Anterior cingulate cortex (tissue), 58 donors: ENCODE data around the gene RPS5.
A peak's percentile ranks its signal among the peaks of the same experiment; 100 is the strongest.

Source experiments
- DNase-seq, 58 donors: peaks; one replicate each; lab custom pipeline; 2025; lab: John Stamatoyannopoulos, UW

The RPS5 gene

DNA sequence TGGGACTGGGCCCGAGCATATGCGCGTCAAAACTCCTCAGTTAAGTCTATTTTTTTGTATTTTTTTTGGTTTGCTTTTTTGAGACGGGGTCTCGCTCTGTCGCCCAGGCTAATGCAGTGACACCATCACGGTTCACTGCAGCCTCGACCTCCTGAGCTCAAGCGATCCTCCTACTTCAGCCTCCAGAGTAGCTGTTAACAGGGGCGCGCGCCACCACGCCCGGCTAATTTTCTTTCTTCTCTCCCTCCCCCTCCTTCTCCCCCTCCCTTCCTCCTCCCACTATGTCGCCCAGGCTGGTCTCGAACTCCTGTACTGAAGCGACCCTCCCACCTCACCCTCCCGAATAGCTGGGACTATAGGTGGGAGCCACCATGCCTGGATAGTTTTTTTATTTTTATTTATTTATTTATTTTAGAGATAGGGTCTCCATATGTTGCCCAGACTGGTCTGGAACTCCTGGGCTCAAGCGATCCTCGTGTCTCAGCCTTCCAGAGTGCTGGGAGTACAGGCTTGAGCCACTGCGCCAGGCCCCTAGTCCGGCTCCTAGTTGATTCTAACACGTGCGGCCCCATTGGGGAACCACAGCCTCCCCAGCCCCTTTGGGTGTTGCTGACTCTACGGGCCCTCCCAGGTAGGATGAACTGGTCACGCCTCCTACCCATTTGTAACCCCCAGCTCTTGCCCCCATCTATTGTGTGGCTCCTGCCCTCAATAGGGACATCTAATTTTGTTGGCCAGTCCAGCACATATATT is 5.4 kb upstream of the RPS5 start:
- DNase-seq = no peak

- DNase-seq = no peak
Measured at GRCh38 chr19:58382997-58383603, 4.0 kb upstream of the RPS5 start.

DNA sequence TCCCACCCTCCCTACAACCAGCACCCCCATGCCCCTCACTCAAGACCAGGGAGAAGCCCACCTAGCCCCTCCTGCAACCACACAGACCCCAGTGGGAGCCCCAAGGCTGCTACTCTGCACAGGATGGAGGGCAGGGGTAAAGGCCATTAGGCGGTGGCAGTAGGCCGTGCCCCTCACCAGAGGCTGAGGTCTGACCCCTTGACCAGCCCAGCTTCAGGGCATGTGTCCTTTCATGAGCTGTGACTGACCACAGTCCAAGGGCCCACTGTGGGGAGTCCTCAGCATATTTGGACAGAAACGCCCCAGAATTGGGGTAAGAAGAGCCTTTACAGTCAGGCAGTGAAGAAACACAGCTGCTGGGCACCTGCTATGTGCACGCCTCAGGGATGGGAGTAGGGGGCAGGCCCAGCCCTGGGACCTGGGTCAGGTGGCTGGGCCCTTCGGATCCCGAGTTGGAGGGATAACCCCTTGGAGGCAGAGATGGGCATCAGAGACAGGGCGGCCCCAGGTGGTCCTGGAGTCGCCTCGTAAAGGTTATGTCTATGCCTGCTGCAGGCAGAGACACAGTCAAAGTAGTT is 1.7 kb upstream of the RPS5 start:
- DNase-seq = no peak

DNA sequence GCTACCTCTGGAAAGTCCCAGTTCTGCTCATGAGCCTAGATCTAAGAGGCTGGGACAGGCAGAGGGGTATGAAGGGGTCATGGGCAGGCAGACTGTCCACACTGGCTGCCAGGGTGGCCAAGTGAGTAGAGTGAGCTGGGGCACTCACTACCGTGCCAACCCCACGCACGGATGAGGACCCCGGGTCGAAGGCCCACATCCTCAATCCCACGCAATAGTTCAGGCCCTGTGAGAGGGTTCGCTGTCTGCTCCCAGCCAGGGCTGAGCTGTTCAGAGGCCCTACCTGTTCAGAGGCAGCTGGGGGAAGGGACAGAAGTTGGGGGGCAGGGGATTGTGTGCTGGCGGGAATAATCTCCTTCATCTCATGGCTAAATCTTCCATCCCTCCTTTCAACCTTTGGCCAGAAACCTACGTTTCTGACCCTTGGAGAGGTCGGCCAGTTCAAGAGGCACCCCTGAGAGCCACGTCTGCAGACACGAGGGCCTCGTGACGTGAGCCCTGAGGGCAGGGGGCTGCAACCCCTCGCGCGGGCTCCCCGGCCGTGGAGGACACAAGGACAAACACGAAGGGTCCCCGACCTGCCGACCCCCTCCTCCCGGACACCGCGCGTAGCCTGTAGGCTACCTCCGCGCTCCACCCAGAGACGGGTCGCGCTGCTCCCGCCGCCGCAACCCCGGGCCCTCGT is 1.0 kb upstream of the RPS5 start:
- peak in 2 of 58 donors; percentile 40 to 42 for DNase-seq

- no peak for DNase-seq
Measured at GRCh38 chr19:58387338-58388174, 487 bp downstream of the RPS5 start.

- DNase-seq = no peak
Measured at GRCh38 chr19:58388175-58388526, 1.1 kb downstream of the RPS5 start.

GRCh38 chr19:58392945-58393724 is 6.1 kb downstream of the RPS5 start:
- DNase-seq = no peak

DNA sequence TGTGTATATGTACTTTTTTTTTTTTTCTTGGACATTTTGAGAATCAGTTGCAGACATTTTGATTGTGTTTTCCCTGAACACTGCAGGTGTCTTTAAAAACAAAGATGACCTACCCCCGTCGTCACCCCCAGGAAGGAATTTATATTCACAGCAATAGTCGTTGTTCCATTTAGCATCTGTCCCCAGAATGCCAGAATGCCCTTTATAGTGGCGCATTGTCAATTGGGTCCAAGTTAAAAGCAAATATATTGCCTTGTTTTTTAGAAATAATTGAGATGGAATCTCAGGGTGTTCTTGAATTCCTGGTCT is 6.6 kb downstream of the RPS5 start:
- no peak for DNase-seq

GRCh38 chr19:58394821-58395219 is 7.8 kb downstream of the RPS5 start:
- no peak for DNase-seq

GRCh38 chr19:58395220-58395978 is 8.3 kb downstream of the RPS5 start, which contains the start of gene RNF225:
Gene RNF225, plus strand, starts transcription at chr19:58395656. Its CDS starts 434 bp downstream, at chr19:58396090.
- DNase-seq = no peak

DNA sequence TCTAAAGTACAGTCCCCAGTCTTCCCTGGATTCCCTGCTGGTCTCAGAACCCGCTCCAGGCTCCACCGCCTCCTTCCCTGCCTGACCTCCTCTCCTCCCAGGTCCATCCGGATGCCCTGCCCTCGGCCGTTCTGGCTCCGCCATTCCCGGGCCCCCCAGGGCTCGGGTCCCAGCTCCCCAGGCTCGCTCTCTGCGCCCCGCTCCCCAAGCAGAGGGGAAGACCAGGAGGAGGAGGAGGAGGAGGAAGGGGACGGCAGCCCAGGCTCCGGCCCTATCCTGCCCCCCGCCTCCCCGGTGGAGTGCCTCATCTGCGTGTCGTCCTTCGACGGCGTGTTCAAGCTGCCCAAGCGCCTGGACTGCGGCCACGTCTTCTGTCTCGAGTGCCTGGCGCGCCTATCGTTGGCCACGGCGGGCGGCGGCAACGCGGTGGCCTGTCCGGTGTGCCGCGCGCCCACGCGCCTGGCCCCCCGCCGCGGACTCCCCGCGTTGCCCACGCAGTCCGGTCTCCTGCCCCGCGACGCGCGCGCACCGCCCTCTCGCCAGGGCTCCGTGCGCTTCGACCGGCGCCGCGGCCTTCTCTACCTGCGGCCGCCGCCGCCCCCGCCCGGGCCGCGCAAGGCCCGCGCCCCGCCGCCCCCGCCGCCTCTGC is 9.0 kb downstream of the RPS5 start:
- no peak for DNase-seq

DNA sequence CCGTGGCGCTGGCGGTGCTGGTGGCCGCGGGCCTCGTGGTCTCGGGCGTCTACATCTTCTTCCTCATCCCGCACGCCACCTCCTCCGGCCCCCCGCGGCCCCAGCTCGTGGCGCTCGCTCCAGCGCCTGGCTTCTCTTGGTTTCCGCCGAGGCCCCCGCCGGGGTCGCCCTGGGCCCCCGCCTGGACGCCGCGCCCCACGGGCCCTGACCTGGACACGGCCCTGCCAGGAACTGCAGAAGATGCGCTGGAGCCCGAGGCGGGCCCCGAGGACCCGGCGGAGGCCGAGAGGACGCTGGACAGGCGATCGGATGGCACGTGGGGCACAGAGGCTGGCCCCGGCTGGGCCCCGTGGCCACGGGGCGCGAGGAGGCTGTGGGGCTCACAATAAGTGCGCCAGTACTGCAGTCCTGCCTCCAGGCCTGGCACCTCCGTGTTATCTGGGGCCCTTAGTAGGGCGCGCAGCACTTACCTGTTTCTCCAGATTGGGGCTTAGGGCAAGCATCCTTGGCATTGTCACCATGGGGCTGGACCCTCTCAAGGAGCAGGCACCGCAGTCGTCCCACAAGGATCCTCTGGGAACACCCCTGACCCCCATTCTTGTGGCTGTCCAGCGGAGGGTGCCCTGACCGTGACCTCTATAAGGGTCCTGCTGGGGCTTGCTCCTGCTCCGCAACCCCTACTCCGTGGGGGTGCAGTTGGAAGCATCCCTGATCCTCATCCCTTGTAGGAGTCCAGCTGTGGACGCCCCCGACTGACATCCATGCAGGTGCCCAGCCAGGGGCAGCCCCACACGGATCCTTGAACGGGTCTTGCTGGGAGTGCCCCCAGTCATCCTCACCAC is 9.8 kb downstream of the RPS5 start:
- DNase-seq = no peak

GRCh38 chr19:58397533-58398037 is 10.5 kb downstream of the RPS5 start:
- no peak for DNase-seq

GRCh38 chr19:58398087-58398486 is 11.0 kb downstream of the RPS5 start:
- DNase-seq = no peak

DNA sequence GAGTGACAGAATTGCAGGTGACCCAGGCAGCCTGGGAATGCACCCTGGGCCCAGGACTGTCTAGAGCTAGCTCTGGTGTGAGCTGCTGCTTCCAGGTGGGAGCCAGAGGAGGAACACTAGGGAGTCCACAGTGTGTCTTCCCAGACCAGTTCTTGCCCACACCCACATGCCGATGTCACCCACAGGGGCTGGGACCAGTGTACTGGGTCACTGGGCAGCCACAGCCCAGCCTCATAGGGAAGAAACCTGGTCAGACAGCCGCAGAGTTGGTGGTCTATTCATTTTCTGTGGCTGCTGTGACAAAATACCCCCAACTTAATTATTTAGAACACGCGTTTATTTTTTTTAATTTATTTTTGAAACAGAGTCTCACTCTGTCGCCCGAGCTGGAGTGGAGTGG is 11.5 kb downstream of the RPS5 start:
- no peak for DNase-seq

- DNase-seq = no peak
Measured at GRCh38 chr19:58399903-58400302, 12.8 kb downstream of the RPS5 start.

DNA sequence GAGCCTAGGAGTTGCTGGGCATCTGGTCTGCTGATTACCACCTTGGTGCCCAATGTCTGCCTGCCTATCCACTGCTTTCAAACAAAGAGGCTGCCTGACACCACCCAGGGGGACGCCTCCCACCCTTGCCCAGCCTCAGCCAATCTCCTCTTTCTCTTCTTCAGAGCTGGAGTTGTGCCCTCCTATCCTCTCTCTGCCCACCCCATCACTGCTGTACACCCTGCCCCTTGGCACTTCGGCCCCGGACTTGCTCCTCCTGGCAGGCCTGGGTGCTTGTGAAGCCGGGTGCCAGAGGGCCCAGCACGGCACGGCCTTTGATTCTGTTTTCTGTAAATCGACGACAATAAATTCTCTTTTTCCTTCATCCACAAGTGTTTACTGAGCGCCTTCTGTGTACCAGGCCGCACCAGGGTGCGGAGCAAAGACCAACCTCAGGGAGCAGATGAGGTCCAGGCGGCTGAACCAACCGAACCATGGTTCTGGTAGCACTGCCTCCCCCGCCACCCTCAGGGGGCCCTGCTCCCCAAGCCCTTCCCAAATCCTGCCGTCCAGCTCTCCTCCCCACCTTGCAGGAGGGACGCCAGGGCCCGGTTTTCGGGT is 13.3 kb downstream of the RPS5 start:
- peak in 42 of 58 donors; percentile 13 to 77 (median 45) for DNase-seq
